HCT116 (cell line): ENCODE results near the gene UGT1A7.

ENCODE experiments used
- CEBPB ChIP-seq: IDR thresholded peaks from 2 replicates; pipeline ENCODE4 v1.6.1; 2012; ENCODE audit warnings: low read depth
- CTCF ChIP-seq, 3 experiments: fragments of 200-600 bp in 1 of 3; sonication (generic) in 1 of 3; IDR thresholded peaks in 2 of 3; conservative IDR thresholded peaks in 1 of 3; 2 replicates each; pipeline ENCODE4 v1.5.1; 2012 to 2017; ENCODE audit warnings: low read depth in 2 of 3, low read length in 2 of 3, antibody characterized with exemption in 1 of 3, borderline replicate concordance in 1 of 3, control low read depth in 1 of 3, mild to moderate bottlenecking in 1 of 3, mixed read lengths in 1 of 3, mixed run types in 1 of 3, moderate library complexity in 1 of 3; ENCODE audit not compliant: insufficient read depth in 1 of 3
- EZH2 ChIP-seq: fragments of 200-600 bp; sonication (generic); IDR thresholded peaks from 2 replicates; pipeline ENCODE4 v1.6.1; 2017; ENCODE audit warnings: antibody characterized with exemption, mixed run types
- FOSL1 ChIP-seq: IDR thresholded peaks from 2 replicates; pipeline ENCODE4 v1.6.1; 2012; ENCODE audit warnings: low read depth
- POLR2A ChIP-seq: IDR thresholded peaks from 2 replicates; pipeline ENCODE4 v1.7.0; 2011; ENCODE audit warnings: borderline replicate concordance; ENCODE audit not compliant: insufficient read depth, insufficient read length; ENCODE audit errors: extremely low read depth
- POLR2AphosphoS5 ChIP-seq: IDR thresholded peaks from 2 replicates; pipeline ENCODE4 v1.6.1; 2011; ENCODE audit warnings: mild to moderate bottlenecking, low read depth, low read length, moderate library complexity
- SIN3A ChIP-seq: IDR thresholded peaks from 2 replicates; pipeline ENCODE4 v1.6.1; 2012; ENCODE audit warnings: low read depth
- TCF7L2 ChIP-seq: IDR thresholded peaks from 2 replicates; pipeline ENCODE4 v1.7.0; 2011; ENCODE audit warnings: borderline replicate concordance, inconsistent platforms; ENCODE audit not compliant: insufficient read depth, insufficient read length; ENCODE audit errors: extremely low read depth
- YY1 ChIP-seq: IDR thresholded peaks from 2 replicates; pipeline ENCODE4 v1.6.1; 2011; ENCODE audit warnings: low read length, low read depth, moderate library complexity, mild to moderate bottlenecking; ENCODE audit not compliant: insufficient replicate concordance; ENCODE audit errors: extremely low read depth

- no peak for TF ChIP-seq CEBPB
- TF ChIP-seq POLR2A = no peak
- no peak for TF ChIP-seq TCF7L2
- TF ChIP-seq YY1 = no peak
- TF ChIP-seq CTCF (IDR thresholded peaks at IDR 0.05 in 2 of 3, conservative IDR thresholded peaks at IDR 0.05 in 1 of 3; ENCODE audit: borderline replicate concordance in 1 of 3, insufficient read depth in 1 of 3, low read depth in 2 of 3, low read length in 2 of 3) = no peak
- no peak for TF ChIP-seq FOSL1
- no peak for TF ChIP-seq POLR2AphosphoS5
- no peak for TF ChIP-seq EZH2
- TF ChIP-seq SIN3A = no peak
These were observed 135.1 kb downstream of the UGT1A7 start for GRCh38 chr2:233816771-233817170.
